Measurements from ENCODE around the gene ZW10. TPM values are rescaled to one million over a fixed set of nuclear protein-coding genes. Genes with fewer than 3 reads are reported as not detected.

The ZW10 gene
- total RNA-seq, 1 experiment from 2014 or later: 18.9 TPM

- Mint-ChIP-seq H3K27me3 (ENCODE audit: low read depth) (no peaks in the 10 kb centered on the region), H3K9me3 (0 out of 2 replicates have a peak, but pooled peaks cover 2% of the 10 kb centered on the region), H3K27ac (no peak overlapping the region), H3K4me1 (no peaks in the 10 kb centered on the region), H3K36me3 (peaks cover 55% of the 10 kb centered on the region), H3K4me3 (no peak overlapping the region)
- ATAC-seq (no peak), DNase-seq (ENCODE audit: low spot score) (no peak)
- TF ChIP-seq ATF3 (CRISPR knock-in tag; conservative IDR thresholded peaks at IDR 0.05) (no peak), SOX15 (CRISPR knock-in tag; IDR thresholded peaks at IDR 0.05) (no peak), SP1 (CRISPR knock-in tag; conservative IDR thresholded peaks at IDR 0.05) (no peak), ZSCAN18 (CRISPR knock-in tag; IDR thresholded peaks at IDR 0.05) (no peak), ZNF416 (CRISPR knock-in tag; IDR thresholded peaks at IDR 0.05) (no peak), ATF6 (CRISPR knock-in tag; IDR thresholded peaks at IDR 0.05) (no peak), ELF4 (CRISPR knock-in tag; IDR thresholded peaks at IDR 0.05; ENCODE audit: low read depth) (no peak), HMGXB4 (CRISPR knock-in tag; IDR thresholded peaks at IDR 0.05) (no peak), ESRRA (CRISPR knock-in tag; IDR thresholded peaks at IDR 0.05; ENCODE audit: borderline replicate concordance) (no peak), IRF2 (CRISPR knock-in tag; IDR thresholded peaks at IDR 0.05; ENCODE audit: borderline replicate concordance, low read depth) (no peak), ZNF423 (CRISPR knock-in tag; IDR thresholded peaks at IDR 0.05) (no peak)
- TF ChIP-seq, protein P1, sequence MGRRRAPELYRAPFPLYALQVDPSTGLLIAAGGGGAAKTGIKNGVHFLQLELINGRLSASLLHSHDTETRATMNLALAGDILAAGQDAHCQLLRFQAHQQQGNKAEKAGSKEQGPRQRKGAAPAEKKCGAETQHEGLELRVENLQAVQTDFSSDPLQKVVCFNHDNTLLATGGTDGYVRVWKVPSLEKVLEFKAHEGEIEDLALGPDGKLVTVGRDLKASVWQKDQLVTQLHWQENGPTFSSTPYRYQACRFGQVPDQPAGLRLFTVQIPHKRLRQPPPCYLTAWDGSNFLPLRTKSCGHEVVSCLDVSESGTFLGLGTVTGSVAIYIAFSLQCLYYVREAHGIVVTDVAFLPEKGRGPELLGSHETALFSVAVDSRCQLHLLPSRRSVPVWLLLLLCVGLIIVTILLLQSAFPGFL (CRISPR knock-in tag; IDR thresholded peaks at IDR 0.05; ENCODE audit: borderline replicate concordance): no peak
- TF ChIP-seq, protein P2, sequence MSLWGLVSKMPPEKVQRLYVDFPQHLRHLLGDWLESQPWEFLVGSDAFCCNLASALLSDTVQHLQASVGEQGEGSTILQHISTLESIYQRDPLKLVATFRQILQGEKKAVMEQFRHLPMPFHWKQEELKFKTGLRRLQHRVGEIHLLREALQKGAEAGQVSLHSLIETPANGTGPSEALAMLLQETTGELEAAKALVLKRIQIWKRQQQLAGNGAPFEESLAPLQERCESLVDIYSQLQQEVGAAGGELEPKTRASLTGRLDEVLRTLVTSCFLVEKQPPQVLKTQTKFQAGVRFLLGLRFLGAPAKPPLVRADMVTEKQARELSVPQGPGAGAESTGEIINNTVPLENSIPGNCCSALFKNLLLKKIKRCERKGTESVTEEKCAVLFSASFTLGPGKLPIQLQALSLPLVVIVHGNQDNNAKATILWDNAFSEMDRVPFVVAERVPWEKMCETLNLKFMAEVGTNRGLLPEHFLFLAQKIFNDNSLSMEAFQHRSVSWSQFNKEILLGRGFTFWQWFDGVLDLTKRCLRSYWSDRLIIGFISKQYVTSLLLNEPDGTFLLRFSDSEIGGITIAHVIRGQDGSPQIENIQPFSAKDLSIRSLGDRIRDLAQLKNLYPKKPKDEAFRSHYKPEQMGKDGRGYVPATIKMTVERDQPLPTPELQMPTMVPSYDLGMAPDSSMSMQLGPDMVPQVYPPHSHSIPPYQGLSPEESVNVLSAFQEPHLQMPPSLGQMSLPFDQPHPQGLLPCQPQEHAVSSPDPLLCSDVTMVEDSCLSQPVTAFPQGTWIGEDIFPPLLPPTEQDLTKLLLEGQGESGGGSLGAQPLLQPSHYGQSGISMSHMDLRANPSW (CRISPR knock-in tag; conservative IDR thresholded peaks at IDR 0.05; ENCODE audit: low read depth): no peak
- TF ChIP-seq, protein P3, sequence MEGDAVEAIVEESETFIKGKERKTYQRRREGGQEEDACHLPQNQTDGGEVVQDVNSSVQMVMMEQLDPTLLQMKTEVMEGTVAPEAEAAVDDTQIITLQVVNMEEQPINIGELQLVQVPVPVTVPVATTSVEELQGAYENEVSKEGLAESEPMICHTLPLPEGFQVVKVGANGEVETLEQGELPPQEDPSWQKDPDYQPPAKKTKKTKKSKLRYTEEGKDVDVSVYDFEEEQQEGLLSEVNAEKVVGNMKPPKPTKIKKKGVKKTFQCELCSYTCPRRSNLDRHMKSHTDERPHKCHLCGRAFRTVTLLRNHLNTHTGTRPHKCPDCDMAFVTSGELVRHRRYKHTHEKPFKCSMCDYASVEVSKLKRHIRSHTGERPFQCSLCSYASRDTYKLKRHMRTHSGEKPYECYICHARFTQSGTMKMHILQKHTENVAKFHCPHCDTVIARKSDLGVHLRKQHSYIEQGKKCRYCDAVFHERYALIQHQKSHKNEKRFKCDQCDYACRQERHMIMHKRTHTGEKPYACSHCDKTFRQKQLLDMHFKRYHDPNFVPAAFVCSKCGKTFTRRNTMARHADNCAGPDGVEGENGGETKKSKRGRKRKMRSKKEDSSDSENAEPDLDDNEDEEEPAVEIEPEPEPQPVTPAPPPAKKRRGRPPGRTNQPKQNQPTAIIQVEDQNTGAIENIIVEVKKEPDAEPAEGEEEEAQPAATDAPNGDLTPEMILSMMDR (IDR thresholded peaks at IDR 0.05): no peak
- TF ChIP-seq, protein P4, sequence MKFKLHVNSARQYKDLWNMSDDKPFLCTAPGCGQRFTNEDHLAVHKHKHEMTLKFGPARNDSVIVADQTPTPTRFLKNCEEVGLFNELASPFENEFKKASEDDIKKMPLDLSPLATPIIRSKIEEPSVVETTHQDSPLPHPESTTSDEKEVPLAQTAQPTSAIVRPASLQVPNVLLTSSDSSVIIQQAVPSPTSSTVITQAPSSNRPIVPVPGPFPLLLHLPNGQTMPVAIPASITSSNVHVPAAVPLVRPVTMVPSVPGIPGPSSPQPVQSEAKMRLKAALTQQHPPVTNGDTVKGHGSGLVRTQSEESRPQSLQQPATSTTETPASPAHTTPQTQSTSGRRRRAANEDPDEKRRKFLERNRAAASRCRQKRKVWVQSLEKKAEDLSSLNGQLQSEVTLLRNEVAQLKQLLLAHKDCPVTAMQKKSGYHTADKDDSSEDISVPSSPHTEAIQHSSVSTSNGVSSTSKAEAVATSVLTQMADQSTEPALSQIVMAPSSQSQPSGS (CRISPR knock-in tag; IDR thresholded peaks at IDR 0.05; ENCODE audit: borderline replicate concordance, low read depth): no peak
- CTCF ChIA-PET: no interaction called here
- POLR2A ChIA-PET: no interaction called here
Observed at GRCh38 chr11:113760241-113760640, 13.3 kb downstream of the ZW10 start.

Measured in WTC11 (cell line).